Heart left ventricle (tissue), 16 donors: Measurements from ENCODE around the gene RDH8. TPM values are rescaled to one million over a fixed set of nuclear protein-coding genes. Genes with fewer than 3 reads are reported as not detected.

Experiments
- ATAC-seq, 4 donors: fragments of 200-7000 bp; cut with Tn5 transposase; one replicate each; pipeline ENCODE4 v1.9.1; 2020 to 2022; ENCODE audit warnings: moderate library complexity in 4 of 4, mild to moderate bottlenecking in 3 of 4, moderate number of reproducible peaks in 1 of 4
- DNase-seq, 5 donors: peaks; one replicate each; pipeline ENCODE4 v3.0.0-alpha.2; 2020
- H3K27ac ChIP-seq, 12 donors: fragments of 200-600 bp; sonication (generic) in 4 of 12; one replicate each; pipeline versions ENCODE4 v1.5.0 to v1.8.0; 2016 to 2022; ENCODE audit warnings: mild to moderate bottlenecking in 2 of 12
- H3K27me3 ChIP-seq, 9 donors: fragments of 200-600 bp; sonication (generic) in 2 of 9; one replicate each; pipeline versions ENCODE4 v1.5.1 to v1.8.0; 2016 to 2022; ENCODE audit warnings: mild to moderate bottlenecking in 3 of 9
- H3K36me3 ChIP-seq, 9 donors: fragments of 200-600 bp; sonication (generic) in 2 of 9; one replicate each; pipeline versions ENCODE4 v1.5.0 to v1.8.0; 2018 to 2022; ENCODE audit warnings: mild to moderate bottlenecking in 2 of 9
- H3K4me1 ChIP-seq, 12 donors: fragments of 200-600 bp; sonication (generic) in 4 of 12; one replicate each; pipeline versions ENCODE4 v1.5.0 to v1.8.0; 2016 to 2022; ENCODE audit warnings: mild to moderate bottlenecking in 3 of 12
- H3K4me3 ChIP-seq, 12 donors: fragments of 200-600 bp; sonication (generic) in 4 of 12; one replicate each; pipeline versions ENCODE4 v1.5.0 to v1.8.0; 2017 to 2022; ENCODE audit warnings: mild to moderate bottlenecking in 9 of 12, moderate library complexity in 4 of 12
- H3K9me3 ChIP-seq, 12 donors: fragments of 200-600 bp; sonication (generic) in 4 of 12; one replicate each; pipeline versions ENCODE4 v1.5.0 to v1.8.0; 2016 to 2022; ENCODE audit warnings: mild to moderate bottlenecking in 1 of 12
- CTCF ChIP-seq, 12 donors: fragments of 200-600 bp; sonication (generic) in 4 of 12; IDR thresholded peaks; one replicate each; pipeline versions ENCODE4 v1.5.0 to v1.8.0; 2018 to 2022; ENCODE audit warnings: antibody characterized with exemption in 12 of 12, mild to moderate bottlenecking in 5 of 12
- POLR2A ChIP-seq, 2 donors: fragments of 450-650 bp; IDR thresholded peaks; one replicate each; pipeline ENCODE4 v1.6.1; 2017; ENCODE audit warnings: antibody characterized with exemption in 2 of 2, mild to moderate bottlenecking in 2 of 2, moderate library complexity in 2 of 2
- WGBS, 4 donors: extraction: QIAGEN DNeasy Blood & Tissue Kit in 2 of 4; methylation state at CpG; one replicate each; pipeline versions ENCODE4 v1.1.5 to v1.1.7; 2013 to 2018; 5-methylcytosine and 5-hydroxymethylcytosine counted together
- intact Hi-C, 10 donors: fragments of 100-400 bp; cut with DNase I; formaldehyde crosslinking; loops; one replicate each; pipeline versions ENCODE4 v1.11.1 to v1.14.2; 2022
- long read RNA-seq, 3 donors: library from polyadenylated mRNA; unstranded; transcript quantifications; one replicate each; pipeline ENCODE4 v2.0.0, GENCODE V29; 2020 to 2021
- polyA plus RNA-seq, 2 donors: library from polyadenylated mRNA; stranded (reverse); fragments of 200-250 nt; gene quantifications; one replicate each; pipeline ENCODE4 v1.2.3, GENCODE V29; 2013
- total RNA-seq, 9 donors: library from RNA; depleted of rRNA in 2 of 9; stranded (reverse); fragments of >200 nt in 2 of 9; fragmentation: NEBNext Ultra II Directional in 3 of 9; extraction: Animal tissue kit (Norgen Biotek cat#: 25700) in 3 of 9; gene quantifications; one replicate each; pipeline versions ENCODE4 v1.1.0 to v1.2.4, GENCODE V29; 2016 to 2023
- donor health status: ischemic (EF 13 %, LVEDD 7.1; RV severe dilation, severe dysfunction).
- donor health status: healthy with polysubstance abuse.
- donor health status: DM: no; HTN: yes; CAD: no.
- donor health status: DM: no; HTN: no; CAD: no.
- donor health status: ischemic (EF 25% LVEDD 6.9; RV normal size, moderate dysfunction).
- donor health status: ischemic (EF 25% LVEDD 5.7; RV mildly dilated, moderate dysfunction).
- donor health status: healthy.
- donor health status: DM: yes; HTN: yes; CAD: no.
- donor health status: ischemic (EF 35%, LVEDD 5.7; RV mildly dilated, moderate dysfunction).
- donor health status: nonischemic (EF 11% LVEDD 7.7; RV severe dilation, severe dysfunction).
- donor health status: DM: yes; HTN: yes; CAD: no.
- donor health status: PGD.
- donor health status: ischemic (EF 29% LVEDD 5.4; RV normal size, mild dysfunction).
- donor health status: nonischemic (EF 23%, LVEDD 6.1; RV moderate dilation, normal function).

RDH8 gene
- total RNA-seq (not detected), polyA plus RNA-seq (not detected)
- long read RNA-seq, donor 1 = 0 reads
- long read RNA-seq, donor 2 = 0 reads
- long read RNA-seq, donor 3 = 0 reads

GRCh38 chr19:10013316-10013715, at the start of gene RDH8:
TSS of gene RDH8 (plus strand) at chr19:10013483. CDS start at chr19:10013498, 15 bp downstream.
- no peaks in the 10 kb centered on the region for H3K9me3 ChIP-seq
- no peak for ATAC-seq
- intact Hi-C loops = no loop called here
- TF ChIP-seq POLR2A (IDR thresholded peaks at IDR 0.05) (no peak), CTCF (IDR thresholded peaks at IDR 0.05) (no peak)
- no peak within 1 kb of the TSS for H3K4me3 ChIP-seq
- no peaks in the 10 kb centered on the region for H3K36me3 ChIP-seq
- peaks cover 9 to 55% (median 33%) of the 10 kb centered on the region in 9 donors for H3K27me3 ChIP-seq
- H3K27ac ChIP-seq = peak within 1 kb of the TSS in 1 of 12 donors; percentile 37
- H3K4me1 ChIP-seq = peaks cover 0 to 15% (median 1%) of the 10 kb centered on the region in 12 donors
- no peak for DNase-seq
- WGBS, 4 donors = 53 to 71% (median 70%) methylated on average over 7 to 10 of the region's 10 CpGs

- Histone ChIP-seq H3K27me3 (peaks cover 0 to 45% (median 10%) of the 10 kb centered on the region in 9 donors), H3K27ac (no peak overlapping the region), H3K4me1 (no peaks in the 10 kb centered on the region), H3K36me3 (peaks cover 0 to 75% (median 26%) of the 10 kb centered on the region in 9 donors), H3K9me3 (no peaks in the 10 kb centered on the region), H3K4me3 (no peak overlapping the region)
- ATAC-seq = no peak
- no peak for TF ChIP-seq POLR2A (IDR thresholded peaks at IDR 0.05)
- TF ChIP-seq CTCF (IDR thresholded peaks at IDR 0.05) = no peak
- 37 to 46% (median 41%) methylated on average over 11 to 14 of the region's 14 CpGs for WGBS, 4 donors
- no peak for DNase-seq
- intact Hi-C loops = no loop called here
These were observed 47.3 kb upstream of the RDH8 start for GRCh38 chr19:9966024-9966423.

- no peaks in the 10 kb centered on the region for H3K4me1 ChIP-seq
- ATAC-seq = peak in 1 of 4 donors; percentile 15
- no peak for DNase-seq
- no peak overlapping the region for H3K4me3 ChIP-seq
- TF ChIP-seq CTCF (IDR thresholded peaks at IDR 0.05) (no peak), POLR2A (IDR thresholded peaks at IDR 0.05) (no peak)
- H3K9me3 ChIP-seq = no peaks in the 10 kb centered on the region
- peaks cover 0 to 45% (median 10%) of the 10 kb centered on the region in 9 donors for H3K27me3 ChIP-seq
- intact Hi-C loops = no loop called here
- 9 to 26% (median 22%) methylated on average over 13 to 29 of the region's 29 CpGs for WGBS, 4 donors
- H3K27ac ChIP-seq = no peak overlapping the region
- peaks cover 0 to 75% (median 30%) of the 10 kb centered on the region in 9 donors for H3K36me3 ChIP-seq
These were observed 46.8 kb upstream of the RDH8 start for GRCh38 chr19:9966448-9966847.

GRCh38 chr19:9967326-9967725, 46.0 kb upstream of the RDH8 start:
- Histone ChIP-seq H3K27ac (no peak overlapping the region), H3K9me3 (no peaks in the 10 kb centered on the region), H3K4me3 (no peak overlapping the region), H3K4me1 (no peaks in the 10 kb centered on the region), H3K27me3 (peaks cover 0 to 45% (median 10%) of the 10 kb centered on the region in 9 donors), H3K36me3 (peaks cover 0 to 77% (median 29%) of the 10 kb centered on the region in 9 donors)
- DNase-seq (no peak), ATAC-seq (no peak)
- TF ChIP-seq CTCF (IDR thresholded peaks at IDR 0.05) (no peak), POLR2A (IDR thresholded peaks at IDR 0.05) (no peak)
- WGBS, 4 donors = 56 to 80% (median 63%) methylated on average over 1 to 4 of the region's 4 CpGs
- intact Hi-C loops = no loop called here
